ENCODE results near the gene TP53BP1. TPM values are rescaled to one million over a fixed set of nuclear protein-coding genes. Genes with fewer than 3 reads are reported as not detected.
A peak's percentile ranks its signal among the peaks of the same experiment; 100 is the strongest.

Gene TP53BP1
- total RNA-seq, 1 experiment from 2014 or later: 40.6 TPM

DNA sequence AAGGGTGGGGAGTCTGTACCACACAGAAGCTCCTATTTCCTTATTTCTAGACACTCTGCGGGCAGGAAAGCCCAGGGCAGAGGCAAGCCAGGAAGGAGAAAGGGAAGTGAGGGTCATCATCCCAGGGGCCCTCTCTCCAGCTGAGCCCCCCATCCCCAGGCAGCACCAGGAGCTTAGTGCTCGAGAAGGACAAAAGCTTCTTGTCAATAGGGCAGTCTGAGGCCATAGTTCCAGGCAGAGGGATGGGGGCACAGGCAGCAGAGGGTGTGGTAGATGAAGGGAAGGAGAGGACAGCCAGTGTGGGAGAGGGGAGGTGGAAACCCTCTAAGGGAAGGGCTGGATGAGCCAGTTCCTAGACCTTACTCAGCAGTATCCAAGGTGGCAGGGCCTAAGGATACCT is 27.2 kb upstream of the TP53BP1 start:
- DNase-seq (ENCODE audit: low read depth): no peak

DNA sequence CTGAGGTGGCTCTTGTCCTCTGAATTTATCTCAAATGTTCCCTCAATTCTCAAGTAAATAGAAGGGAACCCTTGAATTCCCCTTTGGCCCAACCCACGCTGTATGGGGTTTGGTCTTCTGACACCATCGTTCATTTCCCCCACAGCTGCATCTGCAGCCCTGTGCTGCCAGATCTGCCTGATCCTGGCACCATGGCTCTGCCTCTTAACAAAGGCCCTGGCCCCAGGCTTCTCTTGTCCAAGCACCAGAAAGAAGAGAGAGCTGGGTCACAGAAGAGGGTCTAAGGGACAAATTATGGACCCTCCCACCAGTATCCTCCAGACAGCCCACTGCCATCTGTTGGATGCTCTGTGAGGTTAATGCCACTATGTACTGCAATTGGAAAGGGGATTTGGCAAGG is 26.2 kb upstream of the TP53BP1 start:
- no peak for DNase-seq (ENCODE audit: low read depth)

DNA sequence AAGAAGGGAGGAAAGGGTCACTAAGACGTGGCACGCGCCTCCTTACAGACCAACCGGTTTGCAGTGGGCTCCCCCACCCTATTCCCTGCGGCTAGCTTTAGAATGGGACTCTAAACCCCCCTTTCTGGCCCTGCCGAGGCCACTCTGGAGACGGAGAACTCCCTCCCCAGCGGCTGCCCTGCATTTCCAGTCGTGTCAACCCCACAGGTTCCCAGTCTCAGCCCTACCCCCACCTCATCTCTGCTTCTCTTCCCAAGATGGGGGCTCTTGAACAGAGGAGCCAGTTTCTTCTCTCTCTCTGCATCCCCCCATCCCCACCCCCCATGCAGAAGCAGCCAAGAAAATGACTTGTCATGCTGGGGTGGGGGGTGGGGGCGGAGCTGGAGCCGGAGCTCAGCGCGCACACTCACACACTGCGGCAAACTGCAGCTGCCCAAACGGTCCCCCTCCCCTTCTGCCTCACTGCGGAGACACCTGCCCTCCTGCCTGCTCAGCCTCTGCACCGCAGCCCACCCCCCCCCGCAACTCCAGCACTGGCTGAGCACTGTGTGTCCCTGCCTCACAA is 25.3 kb upstream of the TP53BP1 start:
- DNase-seq (ENCODE audit: low read depth): peak; percentile 20

DNA sequence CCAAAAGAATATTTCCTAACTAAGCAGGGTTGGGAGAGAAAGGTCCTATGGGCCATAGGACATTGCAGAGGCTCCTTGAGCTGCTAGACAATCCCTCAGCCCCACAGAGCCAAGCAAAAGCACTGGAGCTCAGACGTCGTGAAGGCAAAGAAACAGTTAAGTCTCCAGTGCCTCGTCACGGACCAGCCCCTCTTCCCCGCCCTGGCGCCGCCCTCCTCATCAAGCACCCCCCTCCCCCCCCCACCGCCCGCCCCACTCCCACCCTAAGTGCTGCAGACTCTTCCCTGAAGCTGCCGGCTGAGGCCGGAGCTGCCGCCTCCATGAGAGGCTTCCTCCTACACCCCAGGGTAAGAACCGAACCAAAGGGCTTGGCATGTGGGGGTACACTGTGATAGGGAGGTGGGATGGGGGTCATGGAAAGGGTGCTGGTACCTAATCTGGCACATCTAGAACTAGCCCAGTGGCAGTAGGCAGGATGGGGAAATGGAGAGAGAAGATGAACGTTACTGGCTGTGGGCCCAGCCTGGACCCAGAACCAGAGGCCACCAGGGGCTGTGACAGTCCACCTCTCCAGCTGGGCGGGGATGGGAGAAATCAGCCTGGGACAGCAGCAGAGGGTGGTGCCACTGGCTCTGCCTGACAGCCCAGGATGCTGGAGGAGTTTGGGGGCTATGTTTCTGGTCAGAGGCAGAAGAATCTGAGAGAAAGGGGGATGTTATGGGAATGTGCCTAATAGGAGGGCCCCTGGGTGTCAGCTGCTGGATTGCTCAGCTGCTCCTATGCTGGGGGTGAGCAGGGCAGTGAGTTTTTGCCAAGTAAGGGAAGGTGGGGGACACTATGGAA is 24.6 kb upstream of the TP53BP1 start, which contains the start of gene MAP1A:
Gene MAP1A, plus strand, starts transcription at position 255 of the 843 bp plus-strand sequence. CDS start 3,866 bp downstream, outside the sequence.
- DNase-seq (ENCODE audit: low read depth): no peak

DNA sequence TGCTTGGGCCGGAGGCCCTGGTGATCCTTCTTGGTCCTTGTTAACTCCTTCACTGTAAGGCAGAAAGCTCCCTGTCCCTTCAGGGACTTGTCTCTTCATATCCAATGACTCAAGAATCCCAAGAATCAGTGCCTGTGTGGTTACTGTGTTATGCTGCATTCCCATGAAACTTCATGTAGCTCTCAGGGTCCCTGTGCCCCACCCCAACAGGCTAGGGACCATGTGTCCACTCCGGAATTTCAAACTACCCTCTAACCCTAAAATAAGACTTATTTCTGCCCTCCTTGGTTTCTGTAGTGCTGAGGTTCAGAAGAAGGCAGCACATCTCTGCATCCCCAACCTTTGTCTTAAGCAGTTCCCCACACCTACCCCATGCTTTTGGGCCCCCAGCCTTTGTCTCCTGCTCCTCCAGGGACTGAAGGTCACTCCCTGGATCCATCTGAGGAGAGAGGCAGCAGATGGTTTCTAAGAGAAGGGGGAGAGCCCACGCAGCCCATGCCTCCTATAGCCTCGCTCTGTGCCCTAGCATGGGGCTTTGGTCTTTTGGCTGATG is 23.9 kb upstream of the TP53BP1 start:
- DNase-seq (ENCODE audit: low read depth): no peak

DNA sequence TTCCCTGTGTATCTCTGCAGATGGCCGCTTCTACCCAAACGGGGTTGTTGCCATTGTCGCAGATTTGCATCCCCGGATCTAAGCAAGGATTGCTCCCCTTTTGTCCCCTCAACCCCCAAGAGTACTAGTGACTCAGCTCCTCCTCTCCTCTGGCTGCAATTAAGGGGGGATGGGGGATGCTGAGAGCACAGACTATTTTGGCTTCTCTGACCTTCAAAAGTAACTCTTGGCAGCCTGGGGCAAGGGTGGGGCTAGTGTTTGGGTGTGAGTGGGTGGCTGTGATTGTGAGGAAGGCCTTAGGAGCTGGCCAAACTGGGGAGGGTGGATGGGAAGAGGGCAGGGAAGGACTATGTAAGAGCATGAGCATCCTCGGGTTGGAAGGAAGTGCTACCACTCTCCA is 23.2 kb upstream of the TP53BP1 start:
- no peak for DNase-seq (ENCODE audit: low read depth)

DNA sequence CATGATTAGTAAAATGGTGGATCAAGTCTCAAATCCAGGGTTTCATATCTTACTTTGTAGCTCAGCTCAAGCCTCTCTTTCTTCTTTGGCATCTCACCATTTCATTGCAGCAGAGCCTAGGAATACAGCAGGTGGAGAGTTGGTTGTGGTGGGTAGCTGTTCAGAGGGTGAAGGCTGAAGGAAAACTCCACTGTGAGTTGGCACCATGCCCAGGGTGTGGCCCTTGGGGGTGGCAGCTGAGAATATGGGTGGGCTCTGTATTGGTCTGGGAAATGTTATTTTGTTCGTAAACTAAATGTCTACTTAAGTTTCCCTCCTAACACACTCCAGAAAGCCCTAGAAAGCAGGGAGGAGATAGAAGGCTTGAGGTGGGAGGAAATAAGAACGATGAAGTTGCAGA is 22.8 kb upstream of the TP53BP1 start:
- DNase-seq (ENCODE audit: low read depth): no peak

DNA sequence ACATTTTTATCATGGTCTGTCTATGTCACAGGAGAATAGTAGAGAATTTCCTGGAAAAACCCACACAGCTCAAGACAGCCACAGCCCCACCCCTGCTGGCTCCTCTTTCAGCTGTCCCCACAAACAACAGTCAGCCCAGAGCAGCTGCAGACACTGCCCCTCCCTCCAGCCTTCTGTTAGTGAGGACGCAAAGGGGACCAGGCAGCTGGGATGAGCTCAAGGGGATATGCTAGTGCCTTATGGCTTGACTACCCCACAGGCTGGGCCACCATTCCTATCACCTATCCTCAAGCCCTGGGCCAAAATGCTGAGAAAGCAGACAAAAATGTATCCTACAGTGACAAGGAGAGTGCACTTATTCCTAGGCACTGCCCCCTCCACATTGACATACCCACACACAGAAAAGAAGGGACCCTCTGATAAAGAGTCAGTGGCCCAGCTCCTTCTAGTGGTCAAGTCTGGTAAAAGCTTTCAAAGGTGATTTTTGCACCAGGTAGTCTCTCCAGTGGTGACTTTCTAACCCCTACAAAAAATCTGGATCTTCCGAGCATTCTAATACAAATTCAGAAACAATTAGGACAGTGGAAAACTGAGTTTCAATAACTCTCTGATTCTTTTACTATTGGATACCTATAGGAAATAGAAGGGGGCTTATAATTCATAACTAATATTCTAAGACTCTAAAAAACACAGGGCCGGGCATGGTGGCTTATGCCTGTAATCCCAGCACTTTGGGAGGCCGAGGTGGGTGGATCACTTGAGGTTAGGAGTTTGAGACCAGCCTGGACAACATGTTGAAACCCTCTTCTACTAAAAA is 21.5 kb upstream of the TP53BP1 start:
- DNase-seq (ENCODE audit: low read depth): peak; percentile 8

DNA sequence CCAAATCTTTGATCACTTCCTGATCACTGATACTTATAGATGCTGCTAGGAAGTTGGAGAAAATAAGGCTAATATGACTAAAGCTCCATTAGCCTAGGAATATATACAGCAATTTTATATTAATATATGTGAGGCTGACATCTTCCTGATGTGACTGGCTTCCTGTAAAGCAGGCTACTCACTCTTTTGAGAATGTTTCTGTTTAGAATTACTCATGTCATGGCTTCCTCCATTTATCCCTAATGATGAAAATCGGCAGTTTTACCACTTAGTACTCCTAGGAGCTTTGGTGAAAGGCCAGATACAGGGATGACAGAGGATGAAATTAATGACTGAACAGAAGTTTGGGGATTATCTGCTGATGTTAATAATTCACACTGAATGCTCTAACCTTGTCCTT is 20.6 kb upstream of the TP53BP1 start:
- DNase-seq (ENCODE audit: low read depth): no peak

DNA sequence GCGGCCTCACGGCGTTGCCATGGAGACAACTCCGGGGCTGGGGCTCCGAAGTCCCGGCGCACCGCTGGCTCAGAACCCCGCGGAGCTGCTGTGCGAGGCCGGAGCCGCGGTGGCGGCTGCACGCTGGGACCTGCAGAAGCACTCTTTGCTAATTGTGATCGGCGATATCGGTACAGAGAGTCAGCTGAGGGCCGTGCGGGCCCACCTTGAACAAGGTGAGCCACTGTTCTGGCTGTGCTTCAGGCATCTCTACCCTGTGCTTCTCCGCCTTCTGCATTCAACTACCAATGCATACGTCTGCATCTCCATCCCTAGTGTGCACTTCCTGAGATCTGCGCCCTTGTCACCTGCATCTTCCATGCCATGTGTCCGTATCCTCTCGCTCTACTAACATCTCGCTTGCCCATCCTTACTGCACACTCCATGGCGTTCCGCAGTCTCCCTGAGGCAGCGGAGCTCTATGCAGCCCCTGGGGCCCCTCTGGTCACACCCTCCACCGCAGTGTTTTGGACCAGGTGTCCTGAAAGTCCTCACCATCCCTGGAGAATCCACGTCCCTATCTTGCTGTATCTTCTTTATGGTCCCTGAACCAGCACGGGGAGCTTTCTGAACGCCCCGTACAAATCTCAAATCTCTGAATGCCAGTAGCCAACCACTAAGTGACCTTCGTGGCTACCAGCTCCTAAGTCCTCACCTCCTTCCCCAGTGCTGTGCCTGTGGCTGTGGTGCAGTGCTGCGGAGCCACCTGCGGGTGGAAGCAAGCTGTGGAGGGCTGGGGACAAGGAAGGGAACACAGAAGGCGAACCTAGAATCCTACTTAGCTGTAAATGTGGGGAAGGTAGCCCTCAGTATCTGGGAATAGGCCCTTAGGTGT is 18.3 kb upstream of the TP53BP1 start:
- DNase-seq (ENCODE audit: low read depth): peak; percentile 55

DNA sequence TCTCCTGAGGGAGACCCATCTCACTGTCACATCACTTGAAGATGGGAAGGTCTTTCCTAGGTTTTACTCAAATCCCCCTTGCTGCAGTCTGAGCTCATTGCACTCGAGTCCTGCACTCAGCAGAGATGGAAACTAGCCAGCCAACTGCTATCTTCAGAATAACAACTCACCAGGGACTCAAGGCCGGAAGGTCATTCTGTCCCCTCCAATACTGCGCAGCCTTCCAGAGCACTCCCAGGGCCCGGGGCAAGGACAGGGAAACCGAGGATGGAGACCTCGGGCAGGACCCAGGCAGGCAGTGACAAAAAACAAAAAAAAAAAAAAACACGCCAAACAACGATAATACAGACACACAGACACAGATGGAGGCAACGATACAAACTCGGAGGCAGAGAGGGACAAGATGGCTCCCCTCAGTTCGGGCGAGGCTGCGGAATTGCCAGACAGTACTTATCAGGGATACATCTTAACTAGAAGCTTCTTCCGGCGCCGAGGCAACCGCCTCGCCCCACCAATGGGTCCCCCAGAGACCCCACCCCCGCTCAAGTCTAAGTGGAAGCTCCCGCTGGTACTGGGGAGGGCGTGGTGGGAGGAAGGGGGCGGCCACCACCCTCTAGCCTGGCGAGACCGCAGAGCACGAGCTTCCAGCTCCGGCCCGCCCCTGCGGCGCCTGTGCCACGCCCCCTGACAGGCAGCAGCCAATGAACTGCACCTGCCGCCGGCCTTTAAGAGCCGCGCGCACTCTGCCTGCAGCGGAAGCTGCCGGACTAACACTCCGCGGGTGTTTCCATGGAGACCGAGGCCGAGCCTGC is 17.4 kb upstream of the TP53BP1 start:
- peak; percentile 98 for DNase-seq (ENCODE audit: low read depth)

DNA sequence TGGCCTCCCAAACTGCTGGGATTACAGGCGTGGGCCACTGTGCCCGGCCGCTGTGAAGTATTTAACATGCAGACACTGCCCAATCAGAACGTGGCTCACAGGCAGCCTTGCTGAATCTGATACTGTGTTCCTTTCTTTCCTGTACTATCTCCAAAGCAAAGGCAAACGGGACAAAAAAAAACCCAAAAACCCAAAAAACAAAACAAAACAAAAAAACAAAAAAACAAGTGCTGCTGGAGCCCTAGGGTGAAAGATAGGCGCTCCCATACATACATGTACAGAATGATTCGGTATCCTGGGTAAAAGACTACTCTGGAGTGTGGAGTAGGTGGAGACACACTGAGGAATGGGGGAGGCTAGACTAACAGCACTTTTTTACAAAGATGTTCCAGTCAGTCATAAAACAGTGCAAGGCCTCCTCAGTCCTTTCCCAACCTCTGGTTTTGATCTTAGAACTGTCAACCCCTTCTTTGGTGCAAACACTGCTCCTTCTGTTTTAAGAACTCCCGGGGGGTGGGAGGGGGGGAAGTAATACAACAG is 16.8 kb upstream of the TP53BP1 start:
- DNase-seq (ENCODE audit: low read depth): no peak

DNA sequence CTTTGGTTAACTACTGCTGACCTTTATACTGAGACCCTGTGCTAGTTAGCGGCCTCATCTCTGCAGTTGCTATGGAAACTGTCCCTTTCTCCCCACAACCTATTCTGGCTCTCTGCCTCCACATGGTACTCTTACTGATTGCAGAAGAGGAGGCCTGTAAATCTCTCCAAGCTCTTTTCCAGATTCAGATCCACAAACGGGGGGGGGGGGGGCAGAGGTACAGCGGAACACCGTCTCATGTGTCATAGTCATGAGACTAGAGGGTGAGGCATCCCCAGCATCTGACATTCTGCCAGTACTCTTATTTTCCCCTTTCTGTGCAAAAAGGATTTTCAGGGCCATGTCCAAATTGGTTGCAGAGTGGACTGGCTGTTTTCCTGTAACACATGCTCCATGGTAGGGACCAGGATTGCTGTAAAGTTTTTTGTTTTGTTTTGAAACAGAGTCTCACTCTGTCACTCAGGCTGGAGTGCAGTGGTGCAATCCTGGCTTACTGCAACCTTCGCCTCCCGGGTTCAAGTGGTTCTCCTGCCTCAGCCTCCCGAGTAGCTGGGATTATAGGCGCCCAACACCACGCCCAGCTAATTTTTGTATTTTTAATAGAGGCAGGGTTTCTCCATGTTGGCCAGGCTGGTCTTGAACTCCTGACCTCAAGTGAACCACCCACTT is 16.2 kb upstream of the TP53BP1 start:
- DNase-seq (ENCODE audit: low read depth): peak; percentile 49

DNA sequence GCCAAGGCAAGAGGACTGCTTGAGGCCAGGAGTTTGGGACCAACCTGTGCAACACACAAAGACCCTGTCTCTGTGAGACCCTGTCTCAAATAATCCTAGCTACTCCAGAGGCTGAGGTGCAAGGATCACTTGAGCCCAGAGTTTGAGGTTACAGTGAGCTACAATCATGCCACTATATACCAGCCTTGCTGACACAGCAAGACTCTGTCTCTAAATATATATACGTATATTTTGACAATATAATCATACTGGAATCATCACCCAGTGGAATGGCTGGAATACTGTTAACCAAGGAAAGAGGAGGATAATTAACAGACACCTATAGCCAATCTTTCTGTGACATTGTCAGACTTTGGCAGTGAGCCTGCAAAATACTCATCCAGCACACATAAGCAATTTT is 15.5 kb upstream of the TP53BP1 start:
- no peak for DNase-seq (ENCODE audit: low read depth)

DNA sequence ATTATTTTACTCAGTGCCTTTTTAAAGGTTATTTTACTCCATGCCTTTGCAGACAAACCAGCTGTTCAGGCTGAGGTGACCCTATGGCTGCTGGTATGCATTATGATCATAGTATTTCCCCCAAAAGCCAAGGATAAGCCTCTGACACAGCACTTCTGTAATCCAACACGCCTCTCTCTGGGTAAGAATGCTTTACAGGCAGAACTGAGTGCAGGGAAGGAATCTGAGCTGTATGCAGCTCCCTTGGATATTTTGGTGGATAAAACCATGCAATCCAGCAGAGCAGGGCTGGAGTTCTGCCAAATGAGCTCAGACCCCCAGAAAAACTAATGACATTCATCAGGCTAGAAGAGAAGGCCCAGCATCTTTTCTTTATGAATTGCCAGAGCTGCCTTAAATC is 12.8 kb upstream of the TP53BP1 start:
- no peak for DNase-seq (ENCODE audit: low read depth)

DNA sequence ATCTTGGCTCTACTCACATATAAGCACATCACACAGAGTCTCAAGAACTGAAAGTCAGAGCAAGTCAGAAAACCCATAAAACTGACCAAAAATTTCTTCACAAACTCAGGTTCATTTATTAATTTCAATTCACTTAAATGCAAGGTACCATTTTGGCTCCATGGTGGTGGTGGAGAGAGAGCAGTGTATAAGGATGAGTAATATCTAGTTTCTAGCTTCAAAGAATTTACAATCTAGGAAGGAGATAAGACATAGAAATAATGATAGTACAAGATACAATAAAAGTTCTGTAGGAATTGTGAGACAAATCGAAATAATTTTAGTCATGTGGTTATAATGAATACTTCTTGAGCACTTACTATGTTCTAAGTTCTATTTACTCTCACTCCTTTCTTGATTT is 6.7 kb upstream of the TP53BP1 start:
- no peak for DNase-seq (ENCODE audit: low read depth)

DNA sequence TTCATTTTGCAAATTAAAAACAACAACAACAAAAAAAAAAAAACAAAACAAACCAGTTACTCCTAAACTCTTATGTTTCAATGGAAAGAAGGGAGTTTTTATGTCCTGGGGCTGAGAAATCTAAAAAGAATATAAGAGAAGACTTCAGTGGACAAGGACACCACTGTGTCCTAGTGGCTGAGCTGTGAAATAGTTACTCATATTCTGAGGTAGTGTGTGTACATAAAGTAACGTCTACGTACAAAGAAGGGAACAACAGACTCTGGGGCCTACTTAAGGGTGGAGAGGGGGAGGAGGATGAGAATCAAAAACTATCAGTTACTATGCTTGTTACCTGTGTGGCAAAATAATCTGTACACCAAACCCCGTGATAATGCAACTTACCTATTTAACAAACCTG is 6.0 kb upstream of the TP53BP1 start:
- no peak for DNase-seq (ENCODE audit: low read depth)

DNA sequence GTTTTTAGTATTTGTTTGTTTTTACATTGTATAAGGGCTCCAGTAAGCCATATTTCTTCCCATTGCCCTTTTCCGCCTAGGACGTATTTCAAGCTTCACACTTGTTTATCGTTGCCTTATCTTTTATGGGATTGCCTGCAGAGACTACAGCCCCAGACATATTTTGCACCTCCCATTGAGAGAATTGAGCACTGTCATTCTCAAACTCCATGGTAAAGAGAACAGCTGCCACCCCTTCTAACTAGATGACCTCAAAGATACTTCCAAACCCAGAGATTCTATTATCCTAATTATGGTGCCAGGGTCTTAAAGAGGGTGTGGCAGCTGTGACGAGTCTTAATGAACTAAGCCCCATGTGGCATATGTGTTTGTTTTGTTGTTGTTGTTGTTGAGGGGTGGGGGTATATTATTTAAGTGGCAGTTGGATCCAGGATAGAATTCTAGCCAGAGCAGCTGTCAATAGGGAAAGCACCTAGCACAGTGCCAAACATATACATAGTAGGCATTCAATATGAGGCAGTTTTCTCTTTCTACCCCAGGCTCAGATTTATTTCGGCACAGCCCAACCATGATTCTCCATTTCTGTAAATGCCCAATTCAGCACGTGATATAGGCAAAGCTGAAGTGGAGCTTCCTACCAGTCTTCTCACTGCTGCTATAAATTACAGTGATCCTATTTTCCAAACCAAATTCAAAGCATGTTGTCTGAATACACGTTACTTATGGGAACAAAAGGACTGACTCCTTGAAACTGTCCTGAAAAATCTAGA is 932 bp upstream of the TP53BP1 start:
- DNase-seq (ENCODE audit: low read depth): no peak

DNA sequence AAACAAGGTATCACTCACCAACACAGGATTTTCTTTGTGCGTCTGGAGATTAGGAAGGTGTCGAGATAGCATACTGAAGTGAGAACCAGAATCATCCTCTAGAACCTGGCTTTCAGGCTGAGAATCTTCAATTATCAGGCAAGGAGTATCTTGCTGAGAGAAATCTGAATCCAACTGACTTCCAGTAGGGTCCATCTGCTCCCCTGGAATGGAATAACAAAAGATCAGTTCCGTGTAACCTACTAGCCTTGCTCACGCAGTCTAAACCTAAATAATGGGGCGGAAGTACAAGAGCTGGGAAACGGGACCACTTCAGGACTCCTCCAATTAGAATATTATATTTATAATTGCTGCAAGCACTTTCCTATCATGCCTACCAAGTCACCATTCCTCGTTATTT is 690 bp downstream of the TP53BP1 start:
- no peak for DNase-seq (ENCODE audit: low read depth)

All from M059J (cell line).